ENCODE measurements around the gene CLEC20A. TPM values are rescaled to one million over a fixed set of nuclear protein-coding genes. Genes with fewer than 3 reads are reported as not detected.

The CLEC20A gene
- total and polyA plus RNA-seq, 8 donors, result 0.13 to 0.54 (median 0.41) TPM; not detected in 4

- Histone ChIP-seq H3K27me3 (no peaks in the 10 kb centered on the region), H3K27ac (no peak overlapping the region), H3K36me3 (no peaks in the 10 kb centered on the region), H3K4me1 (peaks cover 2 to 16% of the 10 kb centered on the region in 2 donors), H3K9me3 (no peaks in the 10 kb centered on the region), H3K4me3 (no peak overlapping the region)
- intact Hi-C loops (cut with DNase I), result loop anchor here in 1 of 2 donors (10.0 kb wide), 1 partner anchor 466 kb away; no protein-coding TSS in a partner anchor
- ATAC-seq (no peak), DNase-seq (no peak)
- TF ChIP-seq CTCF (IDR thresholded peaks at IDR 0.05), result no peak
Observed at GRCh38 chr1:178538192-178538916, 41.6 kb upstream of the CLEC20A start.

- DNase-seq, result no peak
- Histone ChIP-seq H3K9me3 (no peaks in the 10 kb centered on the region), H3K27me3 (no peaks in the 10 kb centered on the region), H3K27ac (peak overlapping the region in 1 of 2 donors; percentile 13), H3K4me3 (no peak overlapping the region), H3K4me1 (peaks cover 0 to 8% of the 10 kb centered on the region in 2 donors), H3K36me3 (no peaks in the 10 kb centered on the region)
- ATAC-seq, result no peak
- TF ChIP-seq CTCF (IDR thresholded peaks at IDR 0.05), result no peak
- intact Hi-C loops (cut with DNase I), result loop anchor here in 1 of 2 donors (10.0 kb wide), 1 partner anchor 467 kb away; no protein-coding TSS in a partner anchor
Observed at GRCh38 chr1:178537382-178538090, 40.8 kb upstream of the CLEC20A start.

- Histone ChIP-seq H3K27ac (peak overlapping the region; percentile 5 to 13), H3K9me3 (no peaks in the 10 kb centered on the region), H3K4me1 (peaks cover 0 to 11% of the 10 kb centered on the region in 2 donors), H3K36me3 (no peaks in the 10 kb centered on the region), H3K27me3 (no peaks in the 10 kb centered on the region), H3K4me3 (no peak overlapping the region)
- DNase-seq (peak in 2 of 4 donors; percentile 51 to 80), ATAC-seq (peak; percentile 73)
- TF ChIP-seq CTCF (IDR thresholded peaks at IDR 0.05), result no peak
- intact Hi-C loops (cut with DNase I), result loop anchor here in 1 of 2 donors (10.0 kb wide), 1 partner anchor 468 kb away; no protein-coding TSS in a partner anchor
Observed at GRCh38 chr1:178536844-178537371, 40.1 kb upstream of the CLEC20A start.

GRCh38 chr1:178536329-178536728 lies 39.6 kb upstream of the CLEC20A start:
- peak overlapping the region in 1 of 2 donors; percentile 5 for H3K27ac ChIP-seq
- ATAC-seq (no peak), DNase-seq (no peak)
- no peaks in the 10 kb centered on the region for H3K9me3 ChIP-seq
- H3K27me3 ChIP-seq, result no peaks in the 10 kb centered on the region
- H3K36me3 ChIP-seq, result no peaks in the 10 kb centered on the region
- intact Hi-C loops (cut with DNase I), result loop anchor here in 1 of 2 donors (10.0 kb wide), 1 partner anchor 468 kb away; no protein-coding TSS in a partner anchor
- no peak for TF ChIP-seq CTCF (IDR thresholded peaks at IDR 0.05)
- peaks cover 0 to 7% of the 10 kb centered on the region in 2 donors for H3K4me1 ChIP-seq
- H3K4me3 ChIP-seq, result no peak overlapping the region
